Skeletal muscle tissue (tissue), 4 donors: ENCODE data around the gene DDN. TPM values are rescaled to one million over a fixed set of nuclear protein-coding genes. Genes with fewer than 3 reads are reported as not detected.

Experiments used
- H3K27ac ChIP-seq: one replicate; pipeline ENCODE4 v1.7.0; 2013; ENCODE audit warnings: mild to moderate bottlenecking, low read depth, low read length, inconsistent platforms
- H3K27me3 ChIP-seq, 3 donors: one replicate each; pipeline ENCODE4 v1.7.0; 2013; ENCODE audit warnings: low read length in 3 of 3; ENCODE audit not compliant: control insufficient read depth in 3 of 3, insufficient read depth in 3 of 3
- H3K36me3 ChIP-seq, 3 donors: one replicate each; pipeline ENCODE4 v1.7.0; 2013; ENCODE audit warnings: low read length in 3 of 3; ENCODE audit not compliant: control insufficient read depth in 3 of 3, insufficient read depth in 3 of 3
- H3K4me1 ChIP-seq, 3 donors: one replicate each; pipeline ENCODE4 v1.7.0; 2013; ENCODE audit warnings: low read length in 3 of 3, mild to moderate bottlenecking in 3 of 3; ENCODE audit not compliant: control insufficient read depth in 3 of 3, insufficient read depth in 3 of 3
- H3K4me3 ChIP-seq, 3 donors: one replicate each; pipeline ENCODE4 v1.7.0; 2013; ENCODE audit warnings: low read length in 3 of 3
- H3K9ac ChIP-seq, 3 donors: one replicate each; pipeline ENCODE4 v1.7.0; 2013; ENCODE audit warnings: low read length in 3 of 3, mild to moderate bottlenecking in 3 of 3, moderate library complexity in 2 of 3, low read depth in 1 of 3
- H3K9me3 ChIP-seq, 3 donors: one replicate each; pipeline ENCODE4 v1.7.0; 2013; ENCODE audit warnings: low read length in 3 of 3; ENCODE audit not compliant: control insufficient read depth in 3 of 3
- total RNA-seq: library from RNA; depleted of rRNA; stranded (reverse); fragments of >200 nt; gene quantifications from one replicate; pipeline ENCODE4 v1.2.3, GENCODE V29; 2014
- donor health status: Osteomylitis.

DDN gene
- total RNA-seq = 18.8 TPM

GRCh38 chr12:48999371-49000131 is at the start of gene DDN:
Gene DDN, minus strand, starts transcription at chr12:48999375. Its CDS starts 88 bp downstream, at chr12:48999287.
- peak within 1 kb of the TSS; percentile 75 for H3K27ac ChIP-seq
- peaks cover 27 to 51% (median 47%) of the 10 kb centered on the region in 3 donors for H3K4me1 ChIP-seq

GRCh38 chr12:49048953-49049352 is 49.8 kb upstream of the DDN start:
- H3K36me3 ChIP-seq = peaks cover 91 to 98% (median 92%) of the 10 kb centered on the region in 3 donors
- H3K9me3 ChIP-seq = no peaks in the 10 kb centered on the region
- no peaks in the 10 kb centered on the region for H3K4me1 ChIP-seq
- H3K27me3 ChIP-seq = no peaks in the 10 kb centered on the region
- no peak overlapping the region for H3K9ac ChIP-seq
- no peak overlapping the region for H3K4me3 ChIP-seq
- no peak overlapping the region for H3K27ac ChIP-seq

More at GRCh38 chr12:48999371-49000131, at the start of gene DDN:
- Histone ChIP-seq H3K4me3 (peak within 1 kb of the TSS; percentile 64 to 76 (median 67)), H3K9me3 (no peaks in the 10 kb centered on the region), H3K27me3 (peaks cover 12 to 36% (median 19%) of the 10 kb centered on the region in 3 donors), H3K36me3 (peaks cover 30 to 36% (median 32%) of the 10 kb centered on the region in 3 donors), H3K9ac (peak within 1 kb of the TSS; percentile 40 to 81 (median 64))

- Histone ChIP-seq H3K4me1 (no peaks in the 10 kb centered on the region), H3K27ac (no peak overlapping the region), H3K36me3 (peaks cover 92 to 97% (median 92%) of the 10 kb centered on the region in 3 donors)
These were observed 47.1 kb upstream of the DDN start for GRCh38 chr12:49046129-49046895.

GRCh38 chr12:49044660-49045059 is 45.5 kb upstream of the DDN start:
- Histone ChIP-seq H3K4me3 (no peak overlapping the region), H3K9ac (no peak overlapping the region), H3K27ac (no peak overlapping the region), H3K4me1 (no peaks in the 10 kb centered on the region), H3K9me3 (no peaks in the 10 kb centered on the region), H3K27me3 (no peaks in the 10 kb centered on the region), H3K36me3 (peaks cover 88 to 95% (median 91%) of the 10 kb centered on the region in 3 donors)

More at GRCh38 chr12:49046129-49046895, 47.1 kb upstream of the DDN start:
- H3K27me3 ChIP-seq = no peaks in the 10 kb centered on the region
- H3K9ac ChIP-seq = no peak overlapping the region
- H3K4me3 ChIP-seq = no peak overlapping the region
- H3K9me3 ChIP-seq = no peaks in the 10 kb centered on the region

- Histone ChIP-seq H3K9me3 (no peaks in the 10 kb centered on the region), H3K27me3 (no peaks in the 10 kb centered on the region), H3K9ac (no peak overlapping the region), H3K4me1 (no peaks in the 10 kb centered on the region), H3K27ac (no peak overlapping the region), H3K4me3 (no peak overlapping the region), H3K36me3 (peaks cover 88 to 95% (median 91%) of the 10 kb centered on the region in 3 donors)
These were observed 44.7 kb upstream of the DDN start for GRCh38 chr12:49043856-49044258.

GRCh38 chr12:49043241-49043640 is 44.1 kb upstream of the DDN start:
- H3K27ac ChIP-seq = no peak overlapping the region
- no peaks in the 10 kb centered on the region for H3K9me3 ChIP-seq
- no peaks in the 10 kb centered on the region for H3K4me1 ChIP-seq
- H3K9ac ChIP-seq = no peak overlapping the region
- no peaks in the 10 kb centered on the region for H3K27me3 ChIP-seq
- H3K36me3 ChIP-seq = peaks cover 88 to 94% (median 91%) of the 10 kb centered on the region in 3 donors
- no peak overlapping the region for H3K4me3 ChIP-seq

GRCh38 chr12:49041881-49042484 is 42.8 kb upstream of the DDN start:
- Histone ChIP-seq H3K4me1 (no peaks in the 10 kb centered on the region), H3K27me3 (no peaks in the 10 kb centered on the region), H3K36me3 (peaks cover 90 to 96% (median 94%) of the 10 kb centered on the region in 3 donors), H3K9ac (no peak overlapping the region), H3K27ac (no peak overlapping the region), H3K4me3 (no peak overlapping the region), H3K9me3 (no peaks in the 10 kb centered on the region)

- no peak overlapping the region for H3K27ac ChIP-seq
- H3K36me3 ChIP-seq = peaks cover 90 to 95% (median 93%) of the 10 kb centered on the region in 3 donors
- H3K4me3 ChIP-seq = no peak overlapping the region
- no peaks in the 10 kb centered on the region for H3K4me1 ChIP-seq
- H3K27me3 ChIP-seq = no peaks in the 10 kb centered on the region
- H3K9me3 ChIP-seq = no peaks in the 10 kb centered on the region
- H3K9ac ChIP-seq = no peak overlapping the region
These were observed 42.1 kb upstream of the DDN start for GRCh38 chr12:49041036-49041880.

- Histone ChIP-seq H3K9ac (no peak overlapping the region), H3K36me3 (peaks cover 87 to 88% (median 88%) of the 10 kb centered on the region in 3 donors), H3K27me3 (no peaks in the 10 kb centered on the region)
These were observed 41.2 kb upstream of the DDN start for GRCh38 chr12:49040364-49040855.

More at GRCh38 chr12:49040364-49040855, 41.2 kb upstream of the DDN start:
- no peaks in the 10 kb centered on the region for H3K9me3 ChIP-seq
- no peak overlapping the region for H3K4me3 ChIP-seq
- H3K27ac ChIP-seq = no peak overlapping the region
- no peaks in the 10 kb centered on the region for H3K4me1 ChIP-seq
